ENCODE data around the gene PPP1R9A. TPM values are rescaled to one million over a fixed set of nuclear protein-coding genes. Genes with fewer than 3 reads are reported as not detected.

Gene PPP1R9A
- total and polyA plus RNA-seq, 5 experiments from 2014 or later = 0.14 to 0.75 (median 0.18) TPM; not detected in 2

DNA sequence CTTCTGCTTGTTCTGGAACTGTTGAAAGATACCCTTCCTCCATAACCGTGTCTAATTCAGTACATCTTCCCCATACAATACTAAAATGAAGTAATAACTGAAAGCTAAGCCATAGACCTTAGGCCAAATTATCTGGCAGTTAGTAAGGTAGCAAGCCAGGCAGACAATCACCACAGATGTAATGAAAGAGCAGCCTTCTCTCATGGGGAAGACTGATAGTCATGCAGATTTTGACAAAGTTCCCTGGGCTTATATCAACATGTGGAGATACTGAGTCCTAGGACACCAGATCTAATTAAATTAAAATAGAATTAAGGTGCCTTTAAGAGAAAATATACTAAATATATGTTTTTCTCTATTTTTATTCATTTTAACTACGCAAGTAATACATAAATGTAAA lies 355.5 kb downstream of the PPP1R9A start:
- DNase-seq = no peak
- Mint-ChIP-seq H3K4me1 (no peaks in the 10 kb centered on the region), H3K27me3 (peaks cover 0 to 4% (median 0%) of the 10 kb centered on the region in 5 donors), H3K27ac (no peak overlapping the region), H3K4me3 (no peak overlapping the region), H3K36me3 (no peaks in the 10 kb centered on the region), H3K9me3 (no peaks in the 10 kb centered on the region)
- POLR2A ChIA-PET = no interaction called here
- ATAC-seq = no peak

DNA sequence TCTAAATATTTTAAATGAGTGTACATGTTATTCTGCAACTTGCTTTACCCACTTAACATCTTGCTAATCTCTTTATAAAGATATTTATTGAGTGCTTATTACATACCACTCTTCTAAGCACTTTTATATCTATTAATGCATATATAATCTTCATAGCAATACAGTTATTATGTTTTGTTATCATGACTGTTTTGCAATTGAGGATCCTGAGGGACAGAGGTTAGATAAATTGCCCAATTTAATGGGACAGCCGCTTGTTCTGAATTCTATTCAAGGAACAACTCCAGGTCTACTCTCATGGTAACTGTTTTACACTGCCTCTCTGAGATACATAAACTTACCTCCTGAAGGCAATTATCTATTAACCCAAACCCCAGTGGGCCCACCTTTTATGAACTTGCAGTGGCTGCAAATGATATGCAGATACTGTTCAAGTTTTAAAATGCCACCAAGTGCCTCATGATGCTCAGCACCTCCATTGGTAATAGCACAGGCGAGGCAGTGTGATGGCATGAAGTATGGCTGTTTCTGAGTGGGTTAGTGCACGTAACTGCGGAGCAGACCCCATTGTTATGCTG lies 356.5 kb downstream of the PPP1R9A start:
- Mint-ChIP-seq H3K27ac (no peak overlapping the region), H3K4me1 (no peaks in the 10 kb centered on the region), H3K9me3 (no peaks in the 10 kb centered on the region), H3K27me3 (peaks cover 0 to 6% (median 0%) of the 10 kb centered on the region in 5 donors), H3K4me3 (no peak overlapping the region), H3K36me3 (no peaks in the 10 kb centered on the region)
- POLR2A ChIA-PET = no interaction called here
- ATAC-seq (no peak), DNase-seq (no peak)

DNA sequence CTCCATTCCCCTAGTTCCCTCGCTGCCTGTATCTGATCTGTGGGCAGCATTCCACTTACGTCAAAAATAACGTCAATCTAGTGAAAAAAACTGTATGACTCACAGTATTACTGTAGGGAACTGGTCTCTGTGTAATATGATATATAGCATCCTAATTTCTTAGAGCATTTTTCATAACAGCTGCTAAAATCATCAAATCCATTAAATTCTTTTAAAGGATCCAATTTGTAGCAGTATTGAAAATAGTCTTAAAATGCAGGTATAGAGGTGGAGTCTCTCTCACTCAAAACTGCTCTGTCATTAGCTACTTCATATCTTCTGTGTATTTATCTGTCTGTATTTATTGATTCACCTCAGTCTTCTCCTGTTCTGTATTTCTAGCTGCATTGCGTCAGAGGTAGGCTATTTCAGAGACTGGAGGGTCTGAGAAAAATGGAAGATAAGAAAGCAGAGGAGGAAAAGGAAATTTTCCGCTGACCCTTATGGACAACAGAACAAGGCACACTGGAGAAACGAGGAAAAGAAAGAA lies 357.0 kb downstream of the PPP1R9A start:
- POLR2A ChIA-PET = no interaction called here
- peaks cover 0 to 6% (median 0%) of the 10 kb centered on the region in 5 donors for H3K27me3 Mint-ChIP-seq
- DNase-seq (no peak), ATAC-seq (no peak)
- no peak overlapping the region for H3K4me3 Mint-ChIP-seq
- no peaks in the 10 kb centered on the region for H3K4me1 Mint-ChIP-seq
- no peaks in the 10 kb centered on the region for H3K9me3 Mint-ChIP-seq
- H3K36me3 Mint-ChIP-seq = no peaks in the 10 kb centered on the region
- H3K27ac Mint-ChIP-seq = no peak overlapping the region

DNA sequence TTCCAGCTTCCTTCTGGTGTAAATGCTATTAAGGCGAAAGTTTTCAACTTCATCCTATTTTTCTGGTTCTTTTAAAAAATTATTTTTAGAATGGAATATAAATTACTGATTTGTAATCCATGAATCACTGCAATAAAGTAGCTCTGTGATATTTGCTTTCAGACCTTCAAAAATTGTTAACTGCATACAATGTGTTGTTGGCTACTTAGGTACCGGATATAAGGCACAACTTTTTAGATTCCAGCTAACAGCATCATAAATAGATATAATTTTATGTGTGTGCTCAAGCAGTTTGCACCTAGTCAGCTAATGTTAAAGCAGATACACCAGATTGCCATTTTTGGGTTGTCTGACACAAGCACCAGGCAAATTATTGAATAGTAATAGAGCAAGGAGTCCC lies 358.2 kb downstream of the PPP1R9A start:
- DNase-seq (no peak), ATAC-seq (no peak)
- Mint-ChIP-seq H3K4me1 (no peaks in the 10 kb centered on the region), H3K9me3 (no peaks in the 10 kb centered on the region), H3K27ac (no peak overlapping the region), H3K27me3 (peaks cover 0 to 6% (median 3%) of the 10 kb centered on the region in 5 donors), H3K4me3 (no peak overlapping the region), H3K36me3 (no peaks in the 10 kb centered on the region)
- POLR2A ChIA-PET = no interaction called here

DNA sequence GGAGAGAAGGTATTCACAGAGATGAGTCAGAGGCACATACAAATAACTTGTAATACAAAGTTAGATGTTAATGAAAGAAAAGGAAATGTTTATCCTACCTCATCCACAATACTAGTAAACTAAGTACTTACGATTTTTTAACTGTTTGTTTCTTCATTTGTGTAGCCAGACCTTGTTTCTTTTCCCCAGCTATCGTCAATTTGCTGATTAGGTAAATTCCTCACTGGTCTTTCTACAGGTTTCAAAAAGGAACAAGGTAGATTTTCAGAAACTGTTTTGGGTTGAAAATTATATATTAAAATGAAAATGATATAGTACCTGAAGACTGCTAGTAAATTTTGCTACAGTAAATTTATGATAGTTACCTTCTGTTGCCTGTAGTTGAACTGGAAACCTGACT lies 360.4 kb downstream of the PPP1R9A start:
- POLR2A ChIA-PET = no interaction called here
- ATAC-seq = no peak
- no peak for DNase-seq
- H3K4me3 Mint-ChIP-seq = no peak overlapping the region
- no peak overlapping the region for H3K27ac Mint-ChIP-seq
- H3K4me1 Mint-ChIP-seq = no peaks in the 10 kb centered on the region
- no peaks in the 10 kb centered on the region for H3K36me3 Mint-ChIP-seq
- H3K9me3 Mint-ChIP-seq = no peaks in the 10 kb centered on the region
- H3K27me3 Mint-ChIP-seq = peaks cover 0 to 14% (median 7%) of the 10 kb centered on the region in 5 donors

DNA sequence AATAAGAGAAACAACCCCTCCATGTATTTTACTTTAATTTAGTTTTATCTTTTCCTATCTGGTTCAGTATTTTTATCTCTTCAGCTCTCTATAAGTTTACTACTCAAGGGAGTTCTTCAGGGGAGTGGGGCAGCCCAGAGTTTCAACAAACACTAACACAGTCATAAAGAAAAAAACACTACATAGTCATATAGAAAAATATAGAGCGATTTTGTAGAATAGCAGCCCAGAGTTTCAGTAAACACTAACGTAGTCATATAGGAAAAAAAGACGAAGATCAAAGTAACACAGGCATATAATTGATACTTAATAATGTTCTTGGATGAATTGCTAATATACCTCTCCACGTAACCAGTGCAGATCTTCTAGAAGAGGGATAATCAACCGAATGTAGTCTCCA lies 362.2 kb downstream of the PPP1R9A start:
- Mint-ChIP-seq H3K27me3 (peaks cover 0 to 23% (median 6%) of the 10 kb centered on the region in 5 donors), H3K36me3 (no peaks in the 10 kb centered on the region), H3K9me3 (no peaks in the 10 kb centered on the region), H3K4me1 (no peaks in the 10 kb centered on the region), H3K4me3 (no peak overlapping the region), H3K27ac (no peak overlapping the region)
- ATAC-seq = no peak
- POLR2A ChIA-PET = no interaction called here
- DNase-seq = no peak

DNA sequence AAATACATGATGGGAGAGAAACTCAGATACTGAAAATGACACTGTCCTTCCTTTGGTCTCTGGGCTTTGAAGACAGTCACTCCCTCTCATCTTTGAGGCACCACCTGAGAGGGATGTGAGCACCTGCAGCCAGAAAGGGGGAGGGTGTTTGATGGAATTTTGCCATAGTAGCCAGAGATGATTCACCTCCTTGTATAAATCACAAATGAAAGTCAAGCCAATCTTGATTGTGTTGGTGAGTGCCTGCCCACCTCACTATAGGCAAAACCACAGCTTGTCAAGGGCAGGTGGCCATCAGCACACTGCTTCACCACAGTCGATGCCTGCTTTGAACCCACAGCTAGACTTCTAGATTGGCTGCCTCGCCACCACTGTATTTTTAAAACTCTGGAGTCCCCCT lies 368.7 kb downstream of the PPP1R9A start:
- ATAC-seq (no peak), DNase-seq (no peak)
- no peaks in the 10 kb centered on the region for H3K9me3 Mint-ChIP-seq
- H3K4me1 Mint-ChIP-seq = no peaks in the 10 kb centered on the region
- POLR2A ChIA-PET = no interaction called here
- H3K4me3 Mint-ChIP-seq = no peak overlapping the region
- H3K27ac Mint-ChIP-seq = no peak overlapping the region
- peaks cover 2 to 23% (median 3%) of the 10 kb centered on the region in 5 donors for H3K27me3 Mint-ChIP-seq
- no peaks in the 10 kb centered on the region for H3K36me3 Mint-ChIP-seq

DNA sequence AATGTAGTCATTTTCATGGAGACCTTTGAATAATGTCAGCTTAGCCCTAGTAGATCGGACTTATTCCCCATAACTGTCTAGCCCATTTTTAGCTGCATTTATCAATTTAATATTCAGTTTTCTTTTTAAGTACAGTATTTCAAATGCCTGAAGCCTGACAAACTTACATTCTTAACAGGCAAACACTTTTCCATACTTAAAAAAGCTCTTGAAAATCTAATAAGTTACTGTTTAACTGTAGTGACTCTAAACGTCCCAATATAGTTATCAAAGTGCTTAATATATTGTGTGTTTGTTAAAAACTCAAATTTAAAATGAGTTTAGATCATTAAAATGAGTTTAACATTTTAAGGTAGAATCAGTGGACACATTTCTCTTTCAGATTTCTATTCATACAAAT lies 372.0 kb downstream of the PPP1R9A start:
- H3K4me3 Mint-ChIP-seq = no peak overlapping the region
- no peak for ATAC-seq
- no peaks in the 10 kb centered on the region for H3K4me1 Mint-ChIP-seq
- DNase-seq = no peak
- no peaks in the 10 kb centered on the region for H3K36me3 Mint-ChIP-seq
- no peaks in the 10 kb centered on the region for H3K9me3 Mint-ChIP-seq
- H3K27me3 Mint-ChIP-seq = peaks cover 0 to 8% (median 4%) of the 10 kb centered on the region in 5 donors
- no peak overlapping the region for H3K27ac Mint-ChIP-seq
- POLR2A ChIA-PET = no interaction called here

DNA sequence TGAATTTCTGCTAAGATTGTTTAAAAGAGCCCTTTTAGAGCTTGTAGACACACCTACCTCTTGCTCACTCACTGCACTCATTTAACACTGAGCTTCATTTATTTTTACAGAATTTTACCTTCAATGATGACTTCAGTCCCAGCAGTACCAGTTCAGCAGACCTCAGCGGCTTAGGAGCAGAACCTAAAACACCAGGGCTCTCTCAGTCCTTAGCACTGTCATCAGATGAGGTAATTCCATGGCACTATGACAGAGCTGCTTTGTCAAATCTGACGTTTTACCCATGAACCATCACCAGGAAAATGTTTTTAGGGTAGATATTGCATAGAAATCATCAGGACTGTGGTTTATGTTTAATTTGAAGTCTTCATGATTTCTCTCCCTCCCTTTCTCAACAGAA lies 378.7 kb downstream of the PPP1R9A start:
- no peaks in the 10 kb centered on the region for H3K9me3 Mint-ChIP-seq
- no peak overlapping the region for H3K4me3 Mint-ChIP-seq
- DNase-seq (no peak), ATAC-seq (no peak)
- POLR2A ChIA-PET = no interaction called here
- H3K27ac Mint-ChIP-seq = no peak overlapping the region
- H3K4me1 Mint-ChIP-seq = peaks cover 0 to 4% (median 0%) of the 10 kb centered on the region in 4 donors
- H3K36me3 Mint-ChIP-seq = no peaks in the 10 kb centered on the region
- peaks cover 0 to 29% (median 12%) of the 10 kb centered on the region in 5 donors for H3K27me3 Mint-ChIP-seq

DNA sequence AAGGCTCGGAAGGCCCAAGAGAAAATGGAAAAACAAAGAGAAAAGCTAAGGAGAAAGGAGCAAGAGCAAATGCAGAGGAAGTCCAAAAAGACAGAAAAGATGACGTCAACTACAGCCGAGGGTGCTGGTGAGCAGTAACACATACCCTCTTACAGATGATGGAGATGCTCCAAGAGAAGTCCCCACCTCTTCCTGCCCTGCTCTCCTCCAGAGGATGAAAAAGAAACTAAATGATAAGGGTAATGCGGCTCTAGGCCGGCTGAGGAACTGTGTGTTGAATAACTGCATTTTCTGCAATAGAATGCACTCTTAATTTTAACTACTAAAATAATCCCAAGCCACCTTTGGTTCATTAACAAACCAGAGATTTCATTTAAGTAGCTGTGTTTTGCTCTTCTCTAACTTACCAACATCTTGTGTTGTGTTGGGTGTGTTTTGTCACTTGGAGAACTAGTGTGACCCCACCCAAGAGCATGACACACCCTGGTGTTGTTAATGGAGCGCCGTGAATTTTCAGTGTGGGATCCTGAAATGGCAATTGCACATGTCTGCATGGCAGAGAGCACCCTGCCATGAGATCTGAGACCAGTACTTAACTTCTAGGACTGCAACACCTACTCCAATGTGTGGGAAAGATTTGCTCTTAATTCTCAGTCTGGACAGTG lies 382.9 kb downstream of the PPP1R9A start:
- no peaks in the 10 kb centered on the region for H3K36me3 Mint-ChIP-seq
- peaks cover 2 to 29% (median 15%) of the 10 kb centered on the region in 5 donors for H3K27me3 Mint-ChIP-seq
- POLR2A ChIA-PET = no interaction called here
- ATAC-seq = no peak
- no peaks in the 10 kb centered on the region for H3K9me3 Mint-ChIP-seq
- no peak overlapping the region for H3K4me3 Mint-ChIP-seq
- no peak for DNase-seq
- peak overlapping the region in 1 of 10 donors; percentile 9 for H3K27ac Mint-ChIP-seq
- peaks cover 0 to 4% (median 0%) of the 10 kb centered on the region in 4 donors for H3K4me1 Mint-ChIP-seq

DNA sequence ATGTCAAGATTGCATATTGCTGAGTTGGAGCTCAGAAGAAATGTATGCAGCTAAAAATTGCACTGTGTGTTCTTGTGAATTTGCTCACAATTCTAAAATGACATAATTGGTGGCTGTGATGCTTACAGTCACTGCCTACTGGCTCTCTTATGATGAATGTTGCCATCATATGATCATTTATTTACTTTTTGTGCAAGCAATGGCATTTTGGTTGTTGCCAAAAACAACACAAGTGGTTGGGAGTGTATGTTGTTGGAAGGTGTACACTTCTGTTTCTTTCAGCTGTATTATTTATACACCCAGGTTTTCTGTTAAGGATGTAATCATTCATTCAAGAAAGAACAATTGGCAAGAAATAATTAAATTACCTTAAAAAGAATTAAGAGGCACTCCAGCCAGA lies 388.0 kb downstream of the PPP1R9A start:
- peaks cover 0 to 3% (median 0%) of the 10 kb centered on the region in 4 donors for H3K4me1 Mint-ChIP-seq
- peaks cover 6 to 16% (median 9%) of the 10 kb centered on the region in 5 donors for H3K27me3 Mint-ChIP-seq
- POLR2A ChIA-PET = no interaction called here
- no peak overlapping the region for H3K4me3 Mint-ChIP-seq
- H3K9me3 Mint-ChIP-seq = no peaks in the 10 kb centered on the region
- DNase-seq (no peak), ATAC-seq (no peak)
- no peak overlapping the region for H3K27ac Mint-ChIP-seq
- H3K36me3 Mint-ChIP-seq = no peaks in the 10 kb centered on the region

DNA sequence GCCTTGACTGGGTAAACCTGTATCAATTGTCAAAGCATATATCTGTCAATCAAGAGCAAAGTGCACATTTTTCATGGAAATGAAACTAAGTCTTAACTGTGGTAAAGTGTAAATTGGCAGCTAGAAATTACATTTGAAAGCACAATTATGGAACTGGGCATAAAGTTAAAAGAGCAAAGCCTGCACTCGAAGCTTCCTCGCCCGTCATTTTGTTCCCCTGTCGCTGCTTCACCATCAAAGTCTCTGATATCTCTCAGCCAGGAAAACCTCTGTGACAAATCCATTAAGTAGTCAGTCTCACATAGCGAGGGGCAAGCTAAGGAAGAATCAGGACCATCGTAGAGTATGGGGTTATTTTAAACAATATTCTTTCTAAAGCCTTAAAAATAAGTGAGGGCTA lies 389.1 kb downstream of the PPP1R9A start:
- ATAC-seq (no peak), DNase-seq (no peak)
- POLR2A ChIA-PET = no interaction called here
- Mint-ChIP-seq H3K27ac (no peak overlapping the region), H3K4me3 (no peak overlapping the region), H3K9me3 (no peaks in the 10 kb centered on the region), H3K36me3 (no peaks in the 10 kb centered on the region), H3K27me3 (peaks cover 5 to 15% (median 11%) of the 10 kb centered on the region in 5 donors), H3K4me1 (no peaks in the 10 kb centered on the region)

DNA sequence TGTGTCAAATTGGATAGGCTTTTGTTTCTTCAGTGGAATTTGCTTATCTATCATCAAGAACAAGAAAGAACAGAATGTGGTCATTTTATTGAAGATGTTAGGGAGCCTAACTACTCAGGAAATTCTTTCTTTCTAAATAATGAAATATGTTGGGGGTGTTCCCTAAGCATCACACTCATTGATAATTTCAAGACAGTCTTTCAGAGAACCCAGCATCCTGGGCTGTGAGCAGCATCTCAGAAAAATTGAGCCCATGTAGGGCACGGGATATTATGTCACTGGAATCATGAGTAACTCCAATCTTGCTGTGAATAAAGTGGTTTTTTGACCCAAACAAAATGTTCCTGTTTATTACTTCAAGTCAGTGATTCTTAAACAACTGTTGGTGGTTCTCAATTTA lies 389.6 kb downstream of the PPP1R9A start:
- no peak for DNase-seq
- Mint-ChIP-seq H3K4me3 (no peak overlapping the region), H3K27ac (no peak overlapping the region), H3K9me3 (no peaks in the 10 kb centered on the region), H3K4me1 (no peaks in the 10 kb centered on the region), H3K27me3 (peaks cover 6 to 15% (median 11%) of the 10 kb centered on the region in 5 donors), H3K36me3 (no peaks in the 10 kb centered on the region)
- POLR2A ChIA-PET = no interaction called here
- no peak for ATAC-seq

DNA sequence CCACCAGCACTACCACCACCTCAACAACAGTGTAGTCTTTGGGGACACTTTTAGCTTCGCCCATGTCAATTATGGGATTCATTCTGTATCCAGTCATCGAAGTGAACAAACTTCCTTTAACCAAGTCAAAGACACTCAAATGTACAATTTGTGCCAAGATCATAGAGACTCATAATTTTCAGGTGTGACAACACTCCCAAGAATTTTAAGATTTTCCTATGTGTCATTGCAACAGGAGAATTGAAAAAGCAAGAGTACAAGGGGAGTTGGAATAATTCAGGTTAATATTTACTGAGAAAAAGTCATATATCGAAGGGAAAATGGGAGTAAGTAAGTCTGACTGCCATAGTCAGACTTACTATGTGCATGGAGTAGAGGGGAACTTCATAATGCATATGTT lies 390.7 kb downstream of the PPP1R9A start:
- DNase-seq = no peak

More for the DNA sequence above, 390.7 kb downstream of the PPP1R9A start:
- H3K4me1 Mint-ChIP-seq = no peaks in the 10 kb centered on the region
- no peaks in the 10 kb centered on the region for H3K9me3 Mint-ChIP-seq
- no peak for ATAC-seq
- no peaks in the 10 kb centered on the region for H3K36me3 Mint-ChIP-seq
- H3K4me3 Mint-ChIP-seq = no peak overlapping the region
- peaks cover 6 to 15% (median 11%) of the 10 kb centered on the region in 5 donors for H3K27me3 Mint-ChIP-seq
- POLR2A ChIA-PET = no interaction called here
- H3K27ac Mint-ChIP-seq = no peak overlapping the region
